Caco-2 (cell line): Measurements from ENCODE around the gene OTUD4. TPM values are rescaled to one million over a fixed set of nuclear protein-coding genes. Genes with fewer than 3 reads are reported as not detected.

Experiments
- BruUV-seq: library from RNA; stranded (reverse); fragments of 400-500 nt; replicated peaks from 2 replicates; lab custom pipeline; 2021; lab: Mats Ljungman, UMichigan
- CTCF ChIA-PET: fragments of 300-600 bp; sonication (Branson Sonifier 250); formaldehyde crosslinking; loops from one replicate; lab custom pipeline; 2022; ENCODE audit warnings: antibody characterized with exemption; lab: Charles Lee
- POLR2A ChIA-PET: fragments of 300-600 bp; sonication (Branson Sonifier 250); formaldehyde crosslinking; loops from one replicate; lab custom pipeline; 2022; ENCODE audit warnings: antibody characterized with exemption; lab: Charles Lee
- DNase-seq, 2 experiments: peaks; one replicate each; pipeline versions ENCODE4 v3.0.0 to v3.0.0-alpha.2; 2020 to 2022
- H3K27me3 ChIP-seq: replicated peaks from 2 replicates; pipeline ENCODE4 v1.6.0; 2011; ENCODE audit warnings: low read length; ENCODE audit not compliant: control insufficient read depth, insufficient read depth
- H3K36me3 ChIP-seq: 2 replicates; pipeline ENCODE4 v1.5.1; 2011; ENCODE audit warnings: low read length; ENCODE audit not compliant: control insufficient read depth, insufficient read depth
- H3K4me1 ChIP-seq: fragments of 250-450 bp; sonication (Bioruptor Pico); 2 replicates; pipeline ENCODE4 v1.5.1; 2020; ENCODE audit warnings: mild to moderate bottlenecking
- H3K4me3 ChIP-seq: 2 replicates; pipeline ENCODE4 v1.5.1; 2011; ENCODE audit warnings: low read depth, mild to moderate bottlenecking, control low read depth, low read length
- H3K9me3 ChIP-seq: fragments of 250-450 bp; sonication (Bioruptor Pico); 2 replicates; pipeline ENCODE4 v1.5.1; 2020; ENCODE audit warnings: mild to moderate bottlenecking, moderate library complexity
- H3K27ac Mint-ChIP-seq: one replicate; pipeline ENCODE4 v1.8.0; 2022; ENCODE audit warnings: mixed read lengths; ENCODE audit not compliant: unreplicated experiment
- H3K27me3 Mint-ChIP-seq: one replicate; pipeline ENCODE4 v1.8.0; 2022; ENCODE audit warnings: mixed read lengths; ENCODE audit not compliant: insufficient read depth, unreplicated experiment
- H3K36me3 Mint-ChIP-seq: one replicate; pipeline ENCODE4 v1.8.0; 2022; ENCODE audit warnings: mild to moderate bottlenecking, mixed read lengths; ENCODE audit not compliant: insufficient read depth, unreplicated experiment
- H3K4me1 Mint-ChIP-seq: one replicate; pipeline ENCODE4 v1.8.0; 2022; ENCODE audit warnings: low read depth, mixed read lengths; ENCODE audit not compliant: unreplicated experiment
- H3K4me3 Mint-ChIP-seq: one replicate; pipeline ENCODE4 v1.8.0; 2022; ENCODE audit warnings: mild to moderate bottlenecking, moderate library complexity, mixed read lengths; ENCODE audit not compliant: unreplicated experiment
- H3K9me3 Mint-ChIP-seq: one replicate; pipeline ENCODE4 v1.8.0; 2022; ENCODE audit warnings: mixed read lengths; ENCODE audit not compliant: unreplicated experiment
- intact Hi-C: fragments of 100-400 bp; cut with micrococcal nuclease; formaldehyde crosslinking; loops from one replicate; pipeline ENCODE4 v1.10.0; 2022; ENCODE audit not compliant: unreplicated experiment
- total RNA-seq: library from RNA; stranded (reverse); gene quantifications from 2 replicates; pipeline ENCODE4 v1.2.3, GENCODE V29; 2022
- TF ChIP-seq, protein P1 (sequence below), 2 experiments: fragments of 200-600 bp in 1 of 2; IDR thresholded peaks; 1 replicate in 1 of 2; 2 replicates in 1 of 2; pipeline versions ENCODE4 v1.5.1 to v1.8.0; 2011 to 2022; ENCODE audit warnings: antibody characterized with exemption in 1 of 2, control low read depth in 1 of 2, inconsistent platforms in 1 of 2, low read depth in 1 of 2, low read length in 1 of 2, mild to moderate bottlenecking in 1 of 2, moderate library complexity in 1 of 2; ENCODE audit not compliant: insufficient read depth in 1 of 2, severe bottlenecking in 1 of 2, unreplicated experiment in 1 of 2

Gene OTUD4
- total RNA-seq, 1 experiment from 2014 or later = 34.5 TPM

DNA sequence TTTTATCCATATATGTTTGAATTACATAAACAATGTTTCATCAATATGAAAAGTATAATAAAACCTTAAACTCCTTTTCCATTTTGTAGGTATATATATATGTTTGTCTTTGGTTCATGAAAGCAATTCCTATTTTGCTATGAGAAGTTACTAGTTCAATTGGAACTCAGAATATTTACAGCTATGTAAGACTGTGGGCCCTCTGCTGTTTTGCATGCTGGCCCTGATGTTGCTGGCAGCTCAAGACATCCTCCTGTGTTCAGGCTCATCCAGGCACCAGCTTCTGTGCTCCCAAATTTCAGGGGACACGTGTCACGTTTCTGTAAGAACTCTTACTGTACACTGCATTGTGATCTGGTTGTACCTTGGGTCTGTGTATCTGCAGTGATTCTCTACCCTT, 38.7 kb upstream of the OTUD4 start:
- intact Hi-C loops = no loop called here
- no peak overlapping the region for H3K27ac Mint-ChIP-seq
- H3K4me3 ChIP-seq = no peak overlapping the region
- no peak for DNase-seq
- H3K4me3 Mint-ChIP-seq = no peak overlapping the region
- no peaks in the 10 kb centered on the region for H3K4me1 ChIP-seq
- H3K36me3 ChIP-seq = no peaks in the 10 kb centered on the region
- no peaks in the 10 kb centered on the region; the same call in 1 of the 2 replicates for H3K27me3 ChIP-seq
- no peaks in the 10 kb centered on the region for H3K4me1 Mint-ChIP-seq
- ChIA-PET POLR2A (no interaction called here), CTCF (no interaction called here)
- TF ChIP-seq, protein P1, sequence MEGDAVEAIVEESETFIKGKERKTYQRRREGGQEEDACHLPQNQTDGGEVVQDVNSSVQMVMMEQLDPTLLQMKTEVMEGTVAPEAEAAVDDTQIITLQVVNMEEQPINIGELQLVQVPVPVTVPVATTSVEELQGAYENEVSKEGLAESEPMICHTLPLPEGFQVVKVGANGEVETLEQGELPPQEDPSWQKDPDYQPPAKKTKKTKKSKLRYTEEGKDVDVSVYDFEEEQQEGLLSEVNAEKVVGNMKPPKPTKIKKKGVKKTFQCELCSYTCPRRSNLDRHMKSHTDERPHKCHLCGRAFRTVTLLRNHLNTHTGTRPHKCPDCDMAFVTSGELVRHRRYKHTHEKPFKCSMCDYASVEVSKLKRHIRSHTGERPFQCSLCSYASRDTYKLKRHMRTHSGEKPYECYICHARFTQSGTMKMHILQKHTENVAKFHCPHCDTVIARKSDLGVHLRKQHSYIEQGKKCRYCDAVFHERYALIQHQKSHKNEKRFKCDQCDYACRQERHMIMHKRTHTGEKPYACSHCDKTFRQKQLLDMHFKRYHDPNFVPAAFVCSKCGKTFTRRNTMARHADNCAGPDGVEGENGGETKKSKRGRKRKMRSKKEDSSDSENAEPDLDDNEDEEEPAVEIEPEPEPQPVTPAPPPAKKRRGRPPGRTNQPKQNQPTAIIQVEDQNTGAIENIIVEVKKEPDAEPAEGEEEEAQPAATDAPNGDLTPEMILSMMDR (IDR thresholded peaks at IDR 0.05; ENCODE audit: insufficient read depth in 1 of 2, low read depth in 1 of 2, low read length in 1 of 2, severe bottlenecking in 1 of 2, unreplicated experiment in 1 of 2) = no peak
- H3K27me3 Mint-ChIP-seq = peaks cover 2% of the 10 kb centered on the region
- H3K36me3 Mint-ChIP-seq = no peaks in the 10 kb centered on the region
- no peaks in the 10 kb centered on the region for H3K9me3 Mint-ChIP-seq
- BruUV-seq = no TSS peak
- H3K9me3 ChIP-seq = no peaks in the 10 kb centered on the region

DNA sequence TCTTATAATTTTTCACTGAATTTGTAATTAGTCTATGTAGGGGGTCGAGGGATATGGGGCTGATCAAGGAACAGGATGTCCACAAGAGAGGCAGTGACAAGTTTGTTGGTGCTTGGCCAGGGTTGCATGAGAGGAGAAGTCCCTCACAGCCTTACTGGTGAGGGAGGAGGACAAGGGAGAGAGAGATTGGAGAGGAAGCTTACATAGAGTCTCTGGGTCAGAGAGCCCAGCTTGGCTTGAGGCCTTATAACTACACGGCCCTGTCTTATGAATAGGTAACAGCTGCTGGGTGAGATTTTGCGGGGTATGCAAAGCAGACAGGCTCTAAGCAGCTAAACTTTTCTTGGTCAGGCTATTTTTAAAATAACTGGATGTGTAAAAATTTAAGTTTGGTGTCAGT, 37.9 kb upstream of the OTUD4 start:
- TF ChIP-seq, protein P1 (IDR thresholded peaks at IDR 0.05; ENCODE audit: insufficient read depth in 1 of 2, low read depth in 1 of 2, low read length in 1 of 2, severe bottlenecking in 1 of 2, unreplicated experiment in 1 of 2) = no peak
- Mint-ChIP-seq H3K4me3 (no peak overlapping the region), H3K9me3 (no peaks in the 10 kb centered on the region), H3K27me3 (peaks cover 2% of the 10 kb centered on the region), H3K4me1 (no peaks in the 10 kb centered on the region), H3K36me3 (no peaks in the 10 kb centered on the region), H3K27ac (no peak overlapping the region)
- POLR2A ChIA-PET = no interaction called here
- Histone ChIP-seq H3K4me1 (no peaks in the 10 kb centered on the region), H3K4me3 (no peak overlapping the region), H3K36me3 (no peaks in the 10 kb centered on the region), H3K27me3 (no peaks in the 10 kb centered on the region; the same call in 1 of the 2 replicates), H3K9me3 (no peaks in the 10 kb centered on the region)
- DNase-seq = no peak
- no TSS peak for BruUV-seq
- CTCF ChIA-PET = no interaction called here
- intact Hi-C loops = no loop called here

DNA sequence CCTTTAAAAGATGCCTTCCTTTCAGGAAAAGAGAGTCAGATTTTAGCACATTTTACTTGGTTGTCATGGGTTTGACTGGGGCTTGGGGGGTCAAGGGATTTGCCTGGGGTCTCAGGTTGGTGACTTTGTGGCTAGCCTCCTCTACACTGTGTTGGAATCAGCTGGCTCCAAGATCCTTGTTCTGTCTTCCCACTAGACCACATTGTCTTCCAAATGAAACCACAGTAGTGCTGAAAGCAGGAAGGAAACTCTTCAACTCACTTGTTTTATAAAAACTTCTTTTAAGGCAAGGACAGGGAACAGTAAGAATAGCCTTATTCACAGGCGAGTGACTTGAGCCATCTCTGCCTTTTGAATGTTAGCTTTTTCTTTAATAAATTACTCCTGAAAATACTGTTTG, 37.0 kb upstream of the OTUD4 start:
- TF ChIP-seq, protein P1 (IDR thresholded peaks at IDR 0.05; ENCODE audit: insufficient read depth in 1 of 2, low read depth in 1 of 2, low read length in 1 of 2, severe bottlenecking in 1 of 2, unreplicated experiment in 1 of 2) = no peak
- Mint-ChIP-seq H3K27ac (no peak overlapping the region), H3K9me3 (no peaks in the 10 kb centered on the region), H3K36me3 (no peaks in the 10 kb centered on the region), H3K4me1 (no peaks in the 10 kb centered on the region), H3K27me3 (peaks cover 2% of the 10 kb centered on the region), H3K4me3 (no peak overlapping the region)
- intact Hi-C loops = loop anchor here (2.0 kb wide), 1 partner anchor 401 kb away; the partner anchor contains the start of gene MMAA
- no peak for DNase-seq
- Histone ChIP-seq H3K9me3 (no peaks in the 10 kb centered on the region), H3K4me1 (no peaks in the 10 kb centered on the region), H3K4me3 (no peak overlapping the region), H3K27me3 (no peaks in the 10 kb centered on the region; the same call in 1 of the 2 replicates), H3K36me3 (no peaks in the 10 kb centered on the region)
- ChIA-PET CTCF (no interaction called here), POLR2A (no interaction called here)
- BruUV-seq = no TSS peak
